K562 (cell line): ENCODE measurements around the gene FUCA2. TPM values are rescaled to one million over a fixed set of nuclear protein-coding genes. Genes with fewer than 3 reads are reported as not detected.

Source experiments
- ARHGAP35 ChIP-seq: fragments of 450-650 bp; IDR thresholded peaks from 2 replicates; pipeline ENCODE4 v1.6.1; 2018; ENCODE audit not compliant: partially characterized antibody
- ARID4B ChIP-seq: sonication (generic); formaldehyde crosslinking; IDR thresholded peaks from 2 replicates; pipeline ENCODE4 v1.8.0; 2022; ENCODE audit warnings: mild to moderate bottlenecking, missing genetic modification reagents
- BCLAF1 ChIP-seq, 2 experiments: fragments of 450-650 bp in 1 of 2; IDR thresholded peaks; 2 replicates each; pipeline ENCODE4 v1.6.1; 2011 to 2017; ENCODE audit warnings: low read depth in 2 of 2, antibody characterized with exemption in 1 of 2, borderline replicate concordance in 1 of 2, low read length in 1 of 2, mild to moderate bottlenecking in 1 of 2, mixed read lengths in 1 of 2; ENCODE audit not compliant: control insufficient read depth in 1 of 2
- EP300 ChIP-seq: IDR thresholded peaks from 2 replicates; pipeline ENCODE4 v1.6.1; 2012; ENCODE audit warnings: low read length, improper control_type of control experiment
- ESRRA ChIP-seq: fragments of 450-650 bp; IDR thresholded peaks from 2 replicates; pipeline ENCODE4 v1.6.1; 2014; ENCODE audit warnings: low read depth, mild to moderate bottlenecking, moderate library complexity, borderline replicate concordance
- ESRRB ChIP-seq: fragments of 250-450 bp; sonication (Bioruptor Pico); IDR thresholded peaks from 2 replicates; pipeline ENCODE4 v1.5.0; 2020; ENCODE audit warnings: mild to moderate bottlenecking, moderate library complexity, borderline replicate concordance
- GTF2A2 ChIP-seq: IDR thresholded peaks from 2 replicates; pipeline ENCODE4 v1.6.1; 2016; ENCODE audit warnings: mild to moderate bottlenecking, missing genetic modification characterization, missing compliant biosample characterization
- NKRF ChIP-seq: fragments of 450-650 bp; IDR thresholded peaks from 2 replicates; pipeline ENCODE4 v1.6.1; 2016; ENCODE audit warnings: borderline replicate concordance
- RCOR1 ChIP-seq, 2 experiments: IDR thresholded peaks; 2 replicates each; pipeline ENCODE4 v1.6.1; 2012; ENCODE audit warnings: low read depth in 2 of 2, low read length in 2 of 2, borderline replicate concordance in 1 of 2, improper control_type of control experiment in 1 of 2
- TSHZ1 ChIP-seq: fragments of 250-450 bp; sonication (Bioruptor Pico); IDR thresholded peaks from 2 replicates; pipeline ENCODE4 v1.4.0; 2020; ENCODE audit warnings: mild to moderate bottlenecking, moderate library complexity
- ZFPM2 ChIP-seq: fragments of 250-450 bp; sonication (Bioruptor Pico); IDR thresholded peaks from 2 replicates; pipeline ENCODE4 v1.5.1; 2022; ENCODE audit warnings: mild to moderate bottlenecking
- ZNF586 ChIP-seq: fragments of 450-650 bp; formaldehyde crosslinking; conservative IDR thresholded peaks from 2 replicates; pipeline ENCODE4 v1.4.0; 2020; ENCODE audit warnings: mild to moderate bottlenecking, moderate library complexity
- ZNF699 ChIP-seq: fragments of 250-450 bp; sonication (Bioruptor Pico); IDR thresholded peaks from 2 replicates; pipeline ENCODE4 v1.8.0; 2021; ENCODE audit warnings: mild to moderate bottlenecking, moderate library complexity; ENCODE audit not compliant: insufficient replicate concordance
- polyA plus RNA-seq, 8 experiments: library from polyadenylated mRNA; depleted of rRNA in 4 of 8; stranded (reverse) in 5 of 8; unstranded in 3 of 8; fragments of >200 nt; fragmentation: Nextera tagmentation in 2 of 8; fragmentation: Illumina TruSeq in 1 of 8; extraction: Ambion mirVana in 2 of 8; extraction: Trizol in 1 of 8; gene quantifications; 2 replicates each; pipeline versions ENCODE4 v1.2.1 to v1.2.3, GENCODE V29; 2011 to 2014; ENCODE audit warnings: inconsistent platforms in 1 of 8, missing spikeins in 1 of 8
- total RNA-seq, 7 experiments: library from RNA; depleted of rRNA in 6 of 7; stranded (reverse); fragments of >200 nt in 6 of 7; fragmentation: Illumina TruSeq in 2 of 7; extraction: Trizol in 2 of 7; gene quantifications; 2 replicates each; pipeline versions ENCODE4 v1.2.1 to v1.2.3, GENCODE V29; 2011 to 2021; ENCODE audit warnings: low replicate concordance in 1 of 7

FUCA2 gene
- total and polyA plus RNA-seq, 9 of the 15 experiments (the other 6 are each of a cell fraction or from before 2014, with no cell fraction given): 20.6 to 112 (median 79.3) TPM

GRCh38 chr6:143449714-143450452, 61.6 kb downstream of the FUCA2 start (continued):
- TF ChIP-seq ESRRA: peak; percentile 30
- no peak for TF ChIP-seq ZNF586 (CRISPR knock-in tag)
- TF ChIP-seq EP300: no peak
- no peak for TF ChIP-seq BCLAF1 (IDR thresholded peaks at IDR 0.05; ENCODE audit: borderline replicate concordance in 1 of 2, control insufficient read depth in 1 of 2, low read depth in 2 of 2, low read length in 1 of 2)
- TF ChIP-seq GTF2A2: no peak
- 0 out of 2 replicates have a peak, but pooled peaks have one; percentile 57 for TF ChIP-seq NKRF
- TF ChIP-seq ARID4B (CRISPR knock-in tag): no peak
- TF ChIP-seq ZNF699: no peak
- TF ChIP-seq TSHZ1: no peak
- no peak for TF ChIP-seq ESRRB
- no peak for TF ChIP-seq RCOR1 (IDR thresholded peaks at IDR 0.05; ENCODE audit: borderline replicate concordance in 1 of 2, low read depth in 2 of 2, low read length in 2 of 2)
- TF ChIP-seq ZFPM2 (CRISPR knock-in tag): no peak
- TF ChIP-seq ARHGAP35: no peak
